ENCODE measurements around the gene CAPN12. TPM values are rescaled to one million over a fixed set of nuclear protein-coding genes. Genes with fewer than 3 reads are reported as not detected.
A peak's percentile ranks its signal among the peaks of the same experiment; 100 is the strongest.

Gene CAPN12
- total RNA-seq, 2 donors from 2014 or later = 6.8 to 9.0 TPM

DNA sequence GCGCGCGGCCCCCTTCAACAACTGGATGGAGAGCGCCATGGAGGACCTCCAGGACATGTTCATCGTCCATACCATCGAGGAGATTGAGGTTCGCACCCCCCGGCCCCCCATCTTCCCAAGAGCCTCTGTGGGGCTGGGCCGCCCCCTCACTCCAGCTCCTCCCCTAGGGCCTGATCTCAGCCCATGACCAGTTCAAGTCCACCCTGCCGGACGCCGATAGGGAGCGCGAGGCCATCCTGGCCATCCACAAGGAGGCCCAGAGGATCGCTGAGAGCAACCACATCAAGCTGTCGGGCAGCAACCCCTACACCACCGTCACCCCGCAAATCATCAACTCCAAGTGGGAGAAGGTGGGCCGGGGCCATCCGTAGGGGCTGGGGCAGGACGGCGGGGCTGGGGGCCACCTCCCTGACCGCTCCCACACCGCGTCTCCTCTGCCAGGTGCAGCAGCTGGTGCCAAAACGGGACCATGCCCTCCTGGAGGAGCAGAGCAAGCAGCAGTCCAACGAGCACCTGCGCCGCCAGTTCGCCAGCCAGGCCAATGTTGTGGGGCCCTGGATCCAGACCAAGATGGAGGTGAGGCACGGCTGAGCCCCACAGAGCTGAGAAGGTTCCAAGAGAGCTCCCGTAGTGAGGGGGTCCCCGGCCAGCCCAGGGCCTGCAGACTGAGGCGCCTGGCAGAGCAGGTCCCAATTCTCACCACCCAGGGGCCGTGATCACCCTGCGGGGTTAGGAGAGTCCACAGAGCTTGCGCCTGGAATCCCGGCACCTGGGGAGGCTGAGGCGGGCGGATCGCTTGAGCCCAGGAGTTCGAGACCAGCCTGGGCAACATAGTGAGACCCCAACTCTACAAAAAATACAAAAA lies 20.1 kb downstream of the CAPN12 start:
- ATAC-seq = no peak
- Mint-ChIP-seq H3K4me1 (no peaks in the 10 kb centered on the region), H3K36me3 (ENCODE audit: low read depth) (peaks cover 2% of the 10 kb centered on the region), H3K4me3 (no peak overlapping the region), H3K27ac (no peak overlapping the region), H3K27me3 (no peaks in the 10 kb centered on the region)
- no peak for DNase-seq
- H3K9me3 ChIP-seq (ENCODE audit: control insufficient read depth, low read length, poor library complexity, severe bottlenecking) = no peaks in the 10 kb centered on the region

GRCh38 chr19:38723606-38723965 lies 20.7 kb downstream of the CAPN12 start:
- no peak for DNase-seq
- H3K9me3 ChIP-seq (ENCODE audit: control insufficient read depth, low read length, poor library complexity, severe bottlenecking) = no peaks in the 10 kb centered on the region
- Mint-ChIP-seq H3K4me3 (no peak overlapping the region), H3K27me3 (no peaks in the 10 kb centered on the region), H3K4me1 (no peaks in the 10 kb centered on the region), H3K27ac (no peak overlapping the region), H3K36me3 (ENCODE audit: low read depth) (peaks cover 2% of the 10 kb centered on the region)
- no peak for ATAC-seq

- no peaks in the 10 kb centered on the region for H3K9me3 ChIP-seq (ENCODE audit: control insufficient read depth, low read length, poor library complexity, severe bottlenecking)
- no peak overlapping the region for H3K27ac Mint-ChIP-seq
- DNase-seq (no peak), ATAC-seq (no peak)
- H3K27me3 Mint-ChIP-seq = no peaks in the 10 kb centered on the region
- no peak overlapping the region for H3K4me3 Mint-ChIP-seq
- H3K4me1 Mint-ChIP-seq = no peaks in the 10 kb centered on the region
- peaks cover 2% of the 10 kb centered on the region for H3K36me3 Mint-ChIP-seq (ENCODE audit: low read depth)
These were observed 21.2 kb downstream of the CAPN12 start for GRCh38 chr19:38722947-38723605.

DNA sequence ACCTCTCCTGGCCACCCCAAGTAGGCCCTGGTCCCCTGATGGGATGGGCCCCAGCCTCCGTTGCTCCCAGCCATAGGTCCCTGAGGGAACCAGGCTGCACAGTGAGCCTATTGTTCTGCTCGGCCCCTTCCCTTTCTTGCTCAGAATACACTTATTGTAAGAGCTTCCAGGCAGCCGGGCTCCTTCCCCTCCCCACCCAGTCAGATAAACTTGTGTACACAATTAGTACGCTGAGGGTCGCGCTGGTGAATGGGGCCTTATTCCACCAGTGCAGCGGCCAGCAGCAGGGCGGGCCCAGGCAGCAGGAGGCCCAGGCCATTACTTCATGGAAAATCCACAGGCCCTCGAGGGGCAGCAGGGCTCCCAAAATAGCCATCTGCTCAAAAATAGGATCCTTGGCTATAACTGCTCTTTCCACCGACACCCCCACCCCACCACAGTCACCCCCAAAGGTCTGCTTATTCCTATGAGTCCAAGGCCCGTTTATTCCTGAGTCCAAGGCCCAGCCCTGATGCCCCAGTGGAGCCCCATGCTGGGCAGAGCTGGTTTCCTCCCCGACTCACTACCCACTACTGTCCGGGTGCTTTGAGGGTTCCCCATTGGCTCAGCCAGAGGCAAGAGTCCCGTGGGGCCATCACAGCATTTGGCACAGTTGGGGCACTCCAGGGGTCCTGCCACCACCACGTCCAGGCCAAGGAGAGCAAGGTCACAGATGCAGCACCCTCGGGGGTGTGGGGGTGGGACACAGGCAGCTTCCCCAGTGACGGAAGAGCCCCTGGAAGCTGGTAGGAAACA lies 22.1 kb downstream of the CAPN12 start:
- Mint-ChIP-seq H3K4me3 (no peak overlapping the region), H3K4me1 (no peaks in the 10 kb centered on the region), H3K27me3 (no peaks in the 10 kb centered on the region), H3K36me3 (ENCODE audit: low read depth) (peaks cover 2% of the 10 kb centered on the region), H3K27ac (no peak overlapping the region)
- H3K9me3 ChIP-seq (ENCODE audit: control insufficient read depth, low read length, poor library complexity, severe bottlenecking) = no peaks in the 10 kb centered on the region
- no peak for DNase-seq
- ATAC-seq = no peak

- H3K36me3 Mint-ChIP-seq (ENCODE audit: low read depth) = peaks cover 2% of the 10 kb centered on the region
- no peak for ATAC-seq
These were observed 22.8 kb downstream of the CAPN12 start for GRCh38 chr19:38721496-38721895.

GRCh38 chr19:38720559-38721236 lies 23.6 kb downstream of the CAPN12 start:
- H3K36me3 Mint-ChIP-seq (ENCODE audit: low read depth) = peaks cover 2% of the 10 kb centered on the region
- H3K27ac Mint-ChIP-seq = no peak overlapping the region
- H3K4me3 Mint-ChIP-seq = no peak overlapping the region
- no peaks in the 10 kb centered on the region for H3K27me3 Mint-ChIP-seq
- no peak for ATAC-seq
- no peaks in the 10 kb centered on the region for H3K9me3 ChIP-seq (ENCODE audit: control insufficient read depth, low read length, poor library complexity, severe bottlenecking)
- no peak for DNase-seq
- H3K4me1 Mint-ChIP-seq = no peaks in the 10 kb centered on the region

More at GRCh38 chr19:38721496-38721895, 22.8 kb downstream of the CAPN12 start:
- H3K27ac Mint-ChIP-seq = no peak overlapping the region
- no peaks in the 10 kb centered on the region for H3K4me1 Mint-ChIP-seq
- H3K4me3 Mint-ChIP-seq = no peak overlapping the region
- H3K27me3 Mint-ChIP-seq = no peaks in the 10 kb centered on the region
- no peaks in the 10 kb centered on the region for H3K9me3 ChIP-seq (ENCODE audit: control insufficient read depth, low read length, poor library complexity, severe bottlenecking)
- no peak for DNase-seq

GRCh38 chr19:38719761-38720558 lies 24.3 kb downstream of the CAPN12 start:
- Mint-ChIP-seq H3K27me3 (no peaks in the 10 kb centered on the region), H3K4me1 (no peaks in the 10 kb centered on the region), H3K27ac (no peak overlapping the region), H3K36me3 (ENCODE audit: low read depth) (peaks cover 2% of the 10 kb centered on the region), H3K4me3 (no peak overlapping the region)
- H3K9me3 ChIP-seq (ENCODE audit: control insufficient read depth, low read length, poor library complexity, severe bottlenecking) = no peaks in the 10 kb centered on the region
- no peak for ATAC-seq
- no peak for DNase-seq

DNA sequence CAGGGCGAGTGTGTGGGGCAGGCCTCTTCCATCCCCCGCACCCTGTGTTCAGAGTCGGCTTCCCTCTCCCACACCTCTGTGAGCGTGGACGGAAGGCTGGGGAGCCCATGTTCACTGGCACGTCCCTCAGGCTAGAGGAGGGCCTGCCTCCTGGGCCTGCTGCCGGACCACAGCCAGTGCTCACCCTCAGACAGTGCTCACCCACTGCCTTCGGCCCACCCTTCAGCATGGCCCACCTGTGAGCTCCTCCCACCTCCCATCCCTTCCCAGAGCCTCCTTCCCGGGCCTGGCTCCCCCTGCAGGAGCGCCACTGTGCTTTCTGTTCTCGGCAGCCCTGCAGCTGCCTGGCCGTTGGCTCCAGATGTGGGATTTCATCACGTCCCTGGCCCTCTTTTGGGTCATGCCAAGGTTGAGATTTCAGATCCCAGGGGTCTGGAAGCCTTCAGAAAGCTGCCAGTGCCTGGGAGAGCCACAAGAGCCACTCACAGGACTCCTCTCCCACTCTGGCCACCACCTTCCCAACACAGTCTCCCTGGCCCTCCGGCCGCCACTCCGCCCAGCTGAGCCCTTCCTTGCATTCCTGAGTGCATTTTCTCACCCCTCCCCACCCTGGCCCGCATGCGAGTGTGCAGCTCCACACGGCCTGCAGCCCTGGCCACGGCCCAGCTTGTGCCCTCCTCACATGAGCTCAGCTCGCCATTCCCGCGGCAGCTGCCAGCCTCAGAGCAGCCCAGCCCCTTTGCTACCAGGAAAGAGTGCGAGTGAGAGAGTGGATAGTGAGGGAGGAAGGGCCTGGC lies 25.3 kb downstream of the CAPN12 start:
- ATAC-seq (no peak), DNase-seq (no peak)
- no peaks in the 10 kb centered on the region for H3K4me1 Mint-ChIP-seq
- no peak overlapping the region for H3K27ac Mint-ChIP-seq
- no peaks in the 10 kb centered on the region for H3K9me3 ChIP-seq (ENCODE audit: control insufficient read depth, low read length, poor library complexity, severe bottlenecking)
- H3K36me3 Mint-ChIP-seq (ENCODE audit: low read depth) = peaks cover 5% of the 10 kb centered on the region
- no peaks in the 10 kb centered on the region for H3K27me3 Mint-ChIP-seq
- no peak overlapping the region for H3K4me3 Mint-ChIP-seq

GRCh38 chr19:38717855-38718254 lies 26.4 kb downstream of the CAPN12 start:
- no peak for DNase-seq
- Mint-ChIP-seq H3K36me3 (ENCODE audit: low read depth) (peaks cover 6% of the 10 kb centered on the region), H3K4me3 (no peak overlapping the region), H3K4me1 (peaks cover 3% of the 10 kb centered on the region), H3K27ac (no peak overlapping the region), H3K27me3 (no peaks in the 10 kb centered on the region)
- ATAC-seq = no peak
- H3K9me3 ChIP-seq (ENCODE audit: control insufficient read depth, low read length, poor library complexity, severe bottlenecking) = no peaks in the 10 kb centered on the region

DNA sequence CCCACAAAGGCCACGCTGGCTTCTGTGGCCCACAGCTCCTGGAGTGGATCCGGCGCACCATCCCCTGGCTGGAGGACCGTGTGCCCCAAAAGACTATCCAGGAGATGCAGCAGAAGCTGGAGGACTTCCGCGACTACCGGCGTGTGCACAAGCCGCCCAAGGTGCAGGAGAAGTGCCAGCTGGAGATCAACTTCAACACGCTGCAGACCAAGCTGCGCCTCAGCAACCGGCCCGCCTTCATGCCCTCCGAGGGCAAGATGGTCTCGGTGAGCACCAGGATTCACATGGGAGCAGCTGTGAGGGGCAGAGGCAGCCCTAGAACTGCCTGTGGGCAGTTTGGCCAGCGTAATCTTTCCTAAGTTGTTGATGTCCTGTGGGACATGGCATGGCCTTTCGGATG lies 27.2 kb downstream of the CAPN12 start:
- no peaks in the 10 kb centered on the region for H3K9me3 ChIP-seq (ENCODE audit: control insufficient read depth, low read length, poor library complexity, severe bottlenecking)
- Mint-ChIP-seq H3K4me1 (peaks cover 3% of the 10 kb centered on the region), H3K36me3 (ENCODE audit: low read depth) (peaks cover 6% of the 10 kb centered on the region), H3K4me3 (no peak overlapping the region), H3K27ac (no peak overlapping the region), H3K27me3 (no peaks in the 10 kb centered on the region)
- ATAC-seq = no peak
- DNase-seq = no peak

GRCh38 chr19:38715555-38715954 lies 28.7 kb downstream of the CAPN12 start:
- DNase-seq = no peak
- H3K4me1 Mint-ChIP-seq = peaks cover 4% of the 10 kb centered on the region
- ATAC-seq = no peak
- no peak overlapping the region for H3K4me3 Mint-ChIP-seq
- no peak overlapping the region for H3K27ac Mint-ChIP-seq
- H3K36me3 Mint-ChIP-seq (ENCODE audit: low read depth) = peaks cover 7% of the 10 kb centered on the region
- H3K27me3 Mint-ChIP-seq = no peaks in the 10 kb centered on the region
- no peaks in the 10 kb centered on the region for H3K9me3 ChIP-seq (ENCODE audit: control insufficient read depth, low read length, poor library complexity, severe bottlenecking)

GRCh38 chr19:38714354-38714778 lies 29.9 kb downstream of the CAPN12 start:
- no peaks in the 10 kb centered on the region for H3K9me3 ChIP-seq (ENCODE audit: control insufficient read depth, low read length, poor library complexity, severe bottlenecking)
- Mint-ChIP-seq H3K36me3 (ENCODE audit: low read depth) (peaks cover 9% of the 10 kb centered on the region), H3K4me1 (peaks cover 8% of the 10 kb centered on the region), H3K4me3 (no peak overlapping the region), H3K27ac (peak overlapping the region; percentile 45), H3K27me3 (no peaks in the 10 kb centered on the region)
- DNase-seq = no peak
- no peak for ATAC-seq

Data from T-helper 17 cell (primary cell).